WTC11 (cell line): ENCODE data around the gene NUP35. TPM values are rescaled to one million over a fixed set of nuclear protein-coding genes. Genes with fewer than 3 reads are reported as not detected.
A peak's percentile ranks its signal among the peaks of the same experiment; 100 is the strongest.

Experiments used
- ATAC-seq: fragments of 200-7000 bp; cut with Tn5 transposase; 2 replicates; pipeline ENCODE4 v1.10.0; 2021; ENCODE audit warnings: mild to moderate bottlenecking, moderate library complexity
- CTCF ChIA-PET: fragments of 300-600 bp; sonication (Branson Sonifier 250); formaldehyde crosslinking; loops from one replicate; lab custom pipeline; 2021; ENCODE audit warnings: antibody characterized with exemption; lab: Charles Lee
- POLR2A ChIA-PET: fragments of 350-600 bp; sonication (Branson Sonifier 250); formaldehyde crosslinking; loops from one replicate; lab custom pipeline; 2021; ENCODE audit warnings: antibody characterized with exemption; lab: Charles Lee
- DNase-seq: peaks from one replicate; pipeline ENCODE4 v3.0.0; 2021; ENCODE audit warnings: low spot score
- H3K27ac Mint-ChIP-seq: 2 replicates; pipeline ENCODE4 v1.8.0; 2021; ENCODE audit warnings: mixed read lengths
- H3K27me3 Mint-ChIP-seq: 2 replicates; pipeline ENCODE4 v1.8.0; 2021; ENCODE audit warnings: low read depth, mild to moderate bottlenecking, moderate library complexity, mixed read lengths
- H3K36me3 Mint-ChIP-seq: 2 replicates; pipeline ENCODE4 v1.8.0; 2021; ENCODE audit warnings: mixed read lengths
- H3K4me1 Mint-ChIP-seq: 2 replicates; pipeline ENCODE4 v1.8.0; 2022; ENCODE audit warnings: mixed read lengths
- H3K4me3 Mint-ChIP-seq: 2 replicates; pipeline ENCODE4 v1.8.0; 2021; ENCODE audit warnings: mild to moderate bottlenecking, moderate library complexity, mixed read lengths
- H3K9me3 Mint-ChIP-seq: 2 replicates; pipeline ENCODE4 v1.8.0; 2021; ENCODE audit warnings: mixed read lengths
- ATF1 ChIP-seq: sonication (generic); formaldehyde crosslinking; IDR thresholded peaks from 2 replicates; pipeline ENCODE4 v1.8.1; 2023; ENCODE audit warnings: mild to moderate bottlenecking, moderate library complexity, missing genetic modification reagents
- CREB1 ChIP-seq: sonication (generic); formaldehyde crosslinking; IDR thresholded peaks from 2 replicates; pipeline ENCODE4 v1.8.0; 2023; ENCODE audit warnings: mild to moderate bottlenecking, missing genetic modification reagents
- ELF4 ChIP-seq: sonication (generic); formaldehyde crosslinking; IDR thresholded peaks from 2 replicates; pipeline ENCODE4 v1.8.1; 2022; ENCODE audit warnings: low read depth, mild to moderate bottlenecking, moderate library complexity, missing genetic modification reagents
- ESRRA ChIP-seq: sonication (generic); formaldehyde crosslinking; IDR thresholded peaks from 2 replicates; pipeline ENCODE4 v1.8.1; 2022; ENCODE audit warnings: mild to moderate bottlenecking, missing genetic modification reagents, borderline replicate concordance
- KAT7 ChIP-seq: sonication (generic); formaldehyde crosslinking; IDR thresholded peaks from 2 replicates; pipeline ENCODE4 v1.8.1; 2023; ENCODE audit warnings: missing genetic modification reagents, mild to moderate bottlenecking, borderline replicate concordance
- MYBL2 ChIP-seq: sonication (generic); formaldehyde crosslinking; IDR thresholded peaks from 2 replicates; pipeline ENCODE4 v1.8.1; 2023; ENCODE audit warnings: mild to moderate bottlenecking, moderate library complexity, missing genetic modification reagents
- NFE2L1 ChIP-seq: sonication (generic); formaldehyde crosslinking; IDR thresholded peaks from 2 replicates; pipeline ENCODE4 v1.8.1; 2023; ENCODE audit warnings: missing genetic modification reagents
- PRRX2 ChIP-seq: fragments of 250-450 bp; sonication (Bioruptor Pico); IDR thresholded peaks from 2 replicates; pipeline ENCODE4 v1.8.0; 2021; ENCODE audit warnings: mild to moderate bottlenecking
- SMAD3 ChIP-seq: sonication (generic); formaldehyde crosslinking; IDR thresholded peaks from 2 replicates; pipeline ENCODE4 v1.8.0; 2022; ENCODE audit warnings: missing genetic modification reagents, mild to moderate bottlenecking, borderline replicate concordance
- SOX15 ChIP-seq: fragments of 250-450 bp; sonication (Bioruptor Pico); IDR thresholded peaks from 2 replicates; pipeline ENCODE4 v1.9.0; 2021; ENCODE audit warnings: mild to moderate bottlenecking
- TP53 ChIP-seq: sonication (generic); formaldehyde crosslinking; IDR thresholded peaks from 2 replicates; pipeline ENCODE4 v1.8.1; 2023; ENCODE audit warnings: mild to moderate bottlenecking, missing genetic modification reagents
- ZMAT4 ChIP-seq: fragments of 250-450 bp; sonication (Bioruptor Pico); IDR thresholded peaks from 2 replicates; pipeline ENCODE4 v1.9.0; 2021; ENCODE audit warnings: mild to moderate bottlenecking
- ZNF138 ChIP-seq: sonication (generic); formaldehyde crosslinking; conservative IDR thresholded peaks from 2 replicates; pipeline ENCODE4 v1.8.1; 2022; ENCODE audit warnings: mild to moderate bottlenecking, moderate library complexity, missing genetic modification reagents
- ZNF416 ChIP-seq: fragments of 250-450 bp; sonication (Bioruptor Pico); IDR thresholded peaks from 2 replicates; pipeline ENCODE4 v1.9.0; 2021; ENCODE audit warnings: mild to moderate bottlenecking, inconsistent platforms
- ZNF425 ChIP-seq: fragments of 250-450 bp; sonication (Bioruptor Pico); conservative IDR thresholded peaks from 2 replicates; pipeline ENCODE4 v1.9.0; 2021; ENCODE audit warnings: mild to moderate bottlenecking
- total RNA-seq: library from RNA; stranded (reverse); gene quantifications from 3 replicates; pipeline ENCODE4 v1.2.3, GENCODE V29; 2021
- TF ChIP-seq, protein P1 (sequence below): sonication (generic); formaldehyde crosslinking; IDR thresholded peaks from 2 replicates; pipeline ENCODE4 v1.8.0; 2022; ENCODE audit warnings: missing genetic modification reagents
- TF ChIP-seq, protein P2 (sequence below): sonication (generic); formaldehyde crosslinking; IDR thresholded peaks from 2 replicates; pipeline ENCODE4 v1.8.1; 2023; ENCODE audit warnings: mild to moderate bottlenecking, moderate library complexity, missing genetic modification reagents
- TF ChIP-seq, protein P3 (sequence below): sonication (generic); formaldehyde crosslinking; IDR thresholded peaks from 2 replicates; pipeline ENCODE4 v1.8.0; 2023; ENCODE audit warnings: missing genetic modification reagents, mild to moderate bottlenecking, borderline replicate concordance
- TF ChIP-seq, protein P4 (sequence below): fragments of 250-450 bp; sonication (Bioruptor Pico); IDR thresholded peaks from 2 replicates; pipeline ENCODE4 v1.9.0; 2021; ENCODE audit warnings: mild to moderate bottlenecking

NUP35 gene
- total RNA-seq, 1 experiment from 2014 or later = 39.5 TPM

DNA sequence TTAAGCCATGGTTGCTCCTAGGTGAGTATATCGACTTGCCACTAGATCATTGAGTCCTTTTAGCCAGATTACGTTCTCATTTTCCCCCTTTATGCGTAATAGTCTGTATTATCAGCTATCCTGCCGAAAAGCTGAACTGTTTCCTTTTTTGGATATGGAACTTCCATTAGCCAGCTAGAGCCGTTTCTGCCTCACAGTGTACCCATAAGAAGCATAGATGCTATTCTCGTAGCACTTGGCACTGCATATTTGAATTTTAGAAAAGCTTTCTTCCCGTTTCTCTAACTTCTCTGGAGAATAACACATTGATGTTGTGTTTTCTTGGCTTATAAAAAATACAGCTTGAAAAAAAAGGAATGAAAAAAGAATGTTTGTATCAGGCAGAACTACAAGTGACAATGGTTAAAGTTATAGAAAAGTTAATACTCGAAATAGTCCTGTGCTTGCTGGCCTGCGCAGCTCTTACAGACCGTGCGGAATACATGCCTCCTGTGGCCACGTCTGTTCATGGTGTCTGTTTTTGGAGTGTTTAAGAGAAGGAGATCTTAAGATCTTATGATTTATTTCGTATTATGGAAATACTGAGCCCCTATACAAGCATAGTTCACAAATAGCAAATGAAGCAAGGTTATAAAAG is 45.0 kb upstream of the NUP35 start:
- no peaks in the 10 kb centered on the region for H3K36me3 Mint-ChIP-seq
- CTCF ChIA-PET = interaction anchor here (0.6 to 4.8 kb wide), 5 partner anchors 9 to 316 kb away, joined by 3 to 27 read pairs (median 4); partner anchors contain the start of gene NCKAP1
- ATAC-seq (no peak), DNase-seq (no peak)
- H3K4me3 Mint-ChIP-seq = peak overlapping the region; percentile 81
- POLR2A ChIA-PET = interaction anchor here (0.5 to 1.8 kb wide), 4 partner anchors 42 to 364 kb away, joined by 3 to 6 read pairs (median 4); partner anchors contain the start of gene NUP35
- peak overlapping the region; percentile 94 for H3K27ac Mint-ChIP-seq
- H3K4me1 Mint-ChIP-seq = peaks cover 21% of the 10 kb centered on the region
- no peaks in the 10 kb centered on the region for H3K27me3 Mint-ChIP-seq
- TF ChIP-seq NFE2L1 = no peak
- TF ChIP-seq SOX15 (CRISPR knock-in tag) = no peak
- TF ChIP-seq, protein P1, sequence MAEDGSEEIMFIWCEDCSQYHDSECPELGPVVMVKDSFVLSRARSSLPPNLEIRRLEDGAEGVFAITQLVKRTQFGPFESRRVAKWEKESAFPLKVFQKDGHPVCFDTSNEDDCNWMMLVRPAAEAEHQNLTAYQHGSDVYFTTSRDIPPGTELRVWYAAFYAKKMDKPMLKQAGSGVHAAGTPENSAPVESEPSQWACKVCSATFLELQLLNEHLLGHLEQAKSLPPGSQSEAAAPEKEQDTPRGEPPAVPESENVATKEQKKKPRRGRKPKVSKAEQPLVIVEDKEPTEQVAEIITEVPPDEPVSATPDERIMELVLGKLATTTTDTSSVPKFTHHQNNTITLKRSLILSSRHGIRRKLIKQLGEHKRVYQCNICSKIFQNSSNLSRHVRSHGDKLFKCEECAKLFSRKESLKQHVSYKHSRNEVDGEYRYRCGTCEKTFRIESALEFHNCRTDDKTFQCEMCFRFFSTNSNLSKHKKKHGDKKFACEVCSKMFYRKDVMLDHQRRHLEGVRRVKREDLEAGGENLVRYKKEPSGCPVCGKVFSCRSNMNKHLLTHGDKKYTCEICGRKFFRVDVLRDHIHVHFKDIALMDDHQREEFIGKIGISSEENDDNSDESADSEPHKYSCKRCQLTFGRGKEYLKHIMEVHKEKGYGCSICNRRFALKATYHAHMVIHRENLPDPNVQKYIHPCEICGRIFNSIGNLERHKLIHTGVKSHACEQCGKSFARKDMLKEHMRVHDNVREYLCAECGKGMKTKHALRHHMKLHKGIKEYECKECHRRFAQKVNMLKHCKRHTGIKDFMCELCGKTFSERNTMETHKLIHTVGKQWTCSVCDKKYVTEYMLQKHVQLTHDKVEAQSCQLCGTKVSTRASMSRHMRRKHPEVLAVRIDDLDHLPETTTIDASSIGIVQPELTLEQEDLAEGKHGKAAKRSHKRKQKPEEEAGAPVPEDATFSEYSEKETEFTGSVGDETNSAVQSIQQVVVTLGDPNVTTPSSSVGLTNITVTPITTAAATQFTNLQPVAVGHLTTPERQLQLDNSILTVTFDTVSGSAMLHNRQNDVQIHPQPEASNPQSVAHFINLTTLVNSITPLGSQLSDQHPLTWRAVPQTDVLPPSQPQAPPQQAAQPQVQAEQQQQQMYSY (CRISPR knock-in tag) = no peak
- TF ChIP-seq, protein P2, sequence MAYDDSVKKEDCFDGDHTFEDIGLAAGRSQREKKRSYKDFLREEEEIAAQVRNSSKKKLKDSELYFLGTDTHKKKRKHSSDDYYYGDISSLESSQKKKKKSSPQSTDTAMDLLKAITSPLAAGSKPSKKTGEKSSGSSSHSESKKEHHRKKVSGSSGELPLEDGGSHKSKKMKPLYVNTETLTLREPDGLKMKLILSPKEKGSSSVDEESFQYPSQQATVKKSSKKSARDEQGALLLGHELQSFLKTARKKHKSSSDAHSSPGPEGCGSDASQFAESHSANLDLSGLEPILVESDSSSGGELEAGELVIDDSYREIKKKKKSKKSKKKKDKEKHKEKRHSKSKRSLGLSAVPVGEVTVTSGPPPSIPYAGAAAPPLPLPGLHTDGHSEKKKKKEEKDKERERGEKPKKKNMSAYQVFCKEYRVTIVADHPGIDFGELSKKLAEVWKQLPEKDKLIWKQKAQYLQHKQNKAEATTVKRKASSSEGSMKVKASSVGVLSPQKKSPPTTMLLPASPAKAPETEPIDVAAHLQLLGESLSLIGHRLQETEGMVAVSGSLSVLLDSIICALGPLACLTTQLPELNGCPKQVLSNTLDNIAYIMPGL (CRISPR knock-in tag) = no peak
- TF ChIP-seq ZMAT4 = no peak
- TF ChIP-seq, protein P3, sequence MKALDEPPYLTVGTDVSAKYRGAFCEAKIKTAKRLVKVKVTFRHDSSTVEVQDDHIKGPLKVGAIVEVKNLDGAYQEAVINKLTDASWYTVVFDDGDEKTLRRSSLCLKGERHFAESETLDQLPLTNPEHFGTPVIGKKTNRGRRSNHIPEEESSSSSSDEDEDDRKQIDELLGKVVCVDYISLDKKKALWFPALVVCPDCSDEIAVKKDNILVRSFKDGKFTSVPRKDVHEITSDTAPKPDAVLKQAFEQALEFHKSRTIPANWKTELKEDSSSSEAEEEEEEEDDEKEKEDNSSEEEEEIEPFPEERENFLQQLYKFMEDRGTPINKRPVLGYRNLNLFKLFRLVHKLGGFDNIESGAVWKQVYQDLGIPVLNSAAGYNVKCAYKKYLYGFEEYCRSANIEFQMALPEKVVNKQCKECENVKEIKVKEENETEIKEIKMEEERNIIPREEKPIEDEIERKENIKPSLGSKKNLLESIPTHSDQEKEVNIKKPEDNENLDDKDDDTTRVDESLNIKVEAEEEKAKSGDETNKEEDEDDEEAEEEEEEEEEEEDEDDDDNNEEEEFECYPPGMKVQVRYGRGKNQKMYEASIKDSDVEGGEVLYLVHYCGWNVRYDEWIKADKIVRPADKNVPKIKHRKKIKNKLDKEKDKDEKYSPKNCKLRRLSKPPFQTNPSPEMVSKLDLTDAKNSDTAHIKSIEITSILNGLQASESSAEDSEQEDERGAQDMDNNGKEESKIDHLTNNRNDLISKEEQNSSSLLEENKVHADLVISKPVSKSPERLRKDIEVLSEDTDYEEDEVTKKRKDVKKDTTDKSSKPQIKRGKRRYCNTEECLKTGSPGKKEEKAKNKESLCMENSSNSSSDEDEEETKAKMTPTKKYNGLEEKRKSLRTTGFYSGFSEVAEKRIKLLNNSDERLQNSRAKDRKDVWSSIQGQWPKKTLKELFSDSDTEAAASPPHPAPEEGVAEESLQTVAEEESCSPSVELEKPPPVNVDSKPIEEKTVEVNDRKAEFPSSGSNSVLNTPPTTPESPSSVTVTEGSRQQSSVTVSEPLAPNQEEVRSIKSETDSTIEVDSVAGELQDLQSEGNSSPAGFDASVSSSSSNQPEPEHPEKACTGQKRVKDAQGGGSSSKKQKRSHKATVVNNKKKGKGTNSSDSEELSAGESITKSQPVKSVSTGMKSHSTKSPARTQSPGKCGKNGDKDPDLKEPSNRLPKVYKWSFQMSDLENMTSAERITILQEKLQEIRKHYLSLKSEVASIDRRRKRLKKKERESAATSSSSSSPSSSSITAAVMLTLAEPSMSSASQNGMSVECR (CRISPR knock-in tag) = no peak
- no peak for TF ChIP-seq ZNF416
- no peak for TF ChIP-seq ZNF138 (CRISPR knock-in tag)
- TF ChIP-seq ELF4 = no peak
- no peak for TF ChIP-seq ZNF425 (CRISPR knock-in tag)
- TF ChIP-seq TP53 (CRISPR knock-in tag) = no peak
- no peak for TF ChIP-seq ESRRA
- TF ChIP-seq SMAD3 = no peak
- no peak for TF ChIP-seq MYBL2
- TF ChIP-seq PRRX2 (CRISPR knock-in tag) = no peak
- TF ChIP-seq ATF1 (CRISPR knock-in tag) = no peak
- TF ChIP-seq KAT7 (CRISPR knock-in tag) = no peak
- no peak for TF ChIP-seq CREB1
- TF ChIP-seq, protein P4, sequence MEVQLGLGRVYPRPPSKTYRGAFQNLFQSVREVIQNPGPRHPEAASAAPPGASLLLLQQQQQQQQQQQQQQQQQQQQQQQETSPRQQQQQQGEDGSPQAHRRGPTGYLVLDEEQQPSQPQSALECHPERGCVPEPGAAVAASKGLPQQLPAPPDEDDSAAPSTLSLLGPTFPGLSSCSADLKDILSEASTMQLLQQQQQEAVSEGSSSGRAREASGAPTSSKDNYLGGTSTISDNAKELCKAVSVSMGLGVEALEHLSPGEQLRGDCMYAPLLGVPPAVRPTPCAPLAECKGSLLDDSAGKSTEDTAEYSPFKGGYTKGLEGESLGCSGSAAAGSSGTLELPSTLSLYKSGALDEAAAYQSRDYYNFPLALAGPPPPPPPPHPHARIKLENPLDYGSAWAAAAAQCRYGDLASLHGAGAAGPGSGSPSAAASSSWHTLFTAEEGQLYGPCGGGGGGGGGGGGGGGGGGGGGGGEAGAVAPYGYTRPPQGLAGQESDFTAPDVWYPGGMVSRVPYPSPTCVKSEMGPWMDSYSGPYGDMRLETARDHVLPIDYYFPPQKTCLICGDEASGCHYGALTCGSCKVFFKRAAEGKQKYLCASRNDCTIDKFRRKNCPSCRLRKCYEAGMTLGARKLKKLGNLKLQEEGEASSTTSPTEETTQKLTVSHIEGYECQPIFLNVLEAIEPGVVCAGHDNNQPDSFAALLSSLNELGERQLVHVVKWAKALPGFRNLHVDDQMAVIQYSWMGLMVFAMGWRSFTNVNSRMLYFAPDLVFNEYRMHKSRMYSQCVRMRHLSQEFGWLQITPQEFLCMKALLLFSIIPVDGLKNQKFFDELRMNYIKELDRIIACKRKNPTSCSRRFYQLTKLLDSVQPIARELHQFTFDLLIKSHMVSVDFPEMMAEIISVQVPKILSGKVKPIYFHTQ (CRISPR knock-in tag) = no peak
- H3K9me3 Mint-ChIP-seq = no peaks in the 10 kb centered on the region
